MCF 10A (cell line): Measurements from ENCODE around the gene ZNF687. TPM values are rescaled to one million over a fixed set of nuclear protein-coding genes. Genes with fewer than 3 reads are reported as not detected.

Experiments used
- BruUV-seq: library from RNA; stranded (reverse); fragments of 400-500 nt; replicated peaks from 2 replicates; lab custom pipeline; 2021; lab: Mats Ljungman, UMichigan
- CTCF ChIA-PET: fragments of 300-600 bp; sonication (Branson Sonifier 250); formaldehyde crosslinking; extraction: SDS; loops from one replicate; lab custom pipeline; 2021; ENCODE audit warnings: antibody characterized with exemption, inconsistent platforms; lab: Yijun Ruan, JAX
- POLR2A ChIA-PET: fragments of 300-600, 350-650 bp; sonication (Branson Sonifier 250); formaldehyde crosslinking; extraction: SDS; loops from one replicate; lab custom pipeline; 2020; ENCODE audit warnings: antibody characterized with exemption, inconsistent platforms; lab: Yijun Ruan, JAX
- DNase-seq: peaks from one replicate; pipeline ENCODE4 v3.0.0-alpha.2; 2018; ENCODE audit not compliant: unreplicated experiment
- H3K27ac Mint-ChIP-seq: one replicate; pipeline ENCODE4 v1.8.0; 2022; ENCODE audit warnings: mild to moderate bottlenecking, low read depth, mixed read lengths; ENCODE audit not compliant: unreplicated experiment
- H3K27me3 Mint-ChIP-seq: one replicate; pipeline ENCODE4 v1.8.0; 2022; ENCODE audit warnings: mixed read lengths; ENCODE audit not compliant: insufficient read depth, unreplicated experiment
- H3K36me3 Mint-ChIP-seq: one replicate; pipeline ENCODE4 v1.8.0; 2022; ENCODE audit warnings: mild to moderate bottlenecking, moderate library complexity, mixed read lengths; ENCODE audit not compliant: insufficient read depth, unreplicated experiment
- H3K4me1 Mint-ChIP-seq: one replicate; pipeline ENCODE4 v1.8.0; 2022; ENCODE audit warnings: mixed read lengths; ENCODE audit not compliant: insufficient read depth, unreplicated experiment
- H3K4me3 Mint-ChIP-seq: one replicate; pipeline ENCODE4 v1.8.0; 2022; ENCODE audit warnings: mild to moderate bottlenecking, moderate library complexity, mixed read lengths; ENCODE audit not compliant: unreplicated experiment
- H3K9me3 Mint-ChIP-seq: one replicate; pipeline ENCODE4 v1.8.0; 2022; ENCODE audit warnings: mixed read lengths; ENCODE audit not compliant: unreplicated experiment
- intact Hi-C: fragments of 100-400 bp; cut with micrococcal nuclease; formaldehyde crosslinking; loops from 2 replicates; pipeline ENCODE4 v1.14.1; 2022
- total RNA-seq: library from RNA; stranded (reverse); gene quantifications from 2 replicates; pipeline ENCODE4 v1.2.3, GENCODE V29; 2022
- TF ChIP-seq, protein P1 (sequence below): fragments of 200-600 bp; IDR thresholded peaks from one replicate; pipeline ENCODE4 v1.8.0; 2022; ENCODE audit warnings: antibody characterized with exemption, mild to moderate bottlenecking; ENCODE audit not compliant: unreplicated experiment

The ZNF687 gene
- total RNA-seq, 1 experiment from 2014 or later, result 26.3 TPM

DNA sequence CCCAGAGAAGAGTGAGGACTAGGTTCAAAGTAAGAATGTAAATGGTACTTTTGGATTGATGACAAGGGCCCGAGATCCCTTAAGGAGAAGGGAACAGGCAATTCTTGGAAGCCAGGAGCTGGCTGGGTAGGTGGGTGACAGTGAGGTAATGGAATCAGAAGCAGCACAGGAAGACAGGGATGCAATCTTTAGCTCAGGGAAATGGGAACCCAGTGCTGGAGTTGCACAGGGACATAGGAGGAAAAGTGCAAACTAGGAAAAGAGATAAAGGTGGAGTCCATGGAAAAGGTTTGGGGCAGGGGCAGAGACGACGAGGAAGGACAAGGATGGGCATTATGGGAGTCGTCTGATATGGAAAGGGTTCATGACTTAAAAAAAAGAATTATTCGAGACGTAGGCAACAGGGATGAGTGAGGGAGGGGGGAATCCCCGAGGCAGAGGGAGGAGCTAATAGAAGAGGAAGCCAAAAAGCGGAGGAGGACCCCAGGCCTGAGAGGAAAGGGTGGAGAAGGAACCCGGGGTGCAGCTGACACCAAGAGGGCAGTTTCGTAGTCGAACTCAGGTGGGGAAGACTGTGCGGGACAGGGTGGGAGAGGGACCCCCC lies 44.6 kb downstream of the ZNF687 start:
- no TSS peak for BruUV-seq
- TF ChIP-seq, protein P1, sequence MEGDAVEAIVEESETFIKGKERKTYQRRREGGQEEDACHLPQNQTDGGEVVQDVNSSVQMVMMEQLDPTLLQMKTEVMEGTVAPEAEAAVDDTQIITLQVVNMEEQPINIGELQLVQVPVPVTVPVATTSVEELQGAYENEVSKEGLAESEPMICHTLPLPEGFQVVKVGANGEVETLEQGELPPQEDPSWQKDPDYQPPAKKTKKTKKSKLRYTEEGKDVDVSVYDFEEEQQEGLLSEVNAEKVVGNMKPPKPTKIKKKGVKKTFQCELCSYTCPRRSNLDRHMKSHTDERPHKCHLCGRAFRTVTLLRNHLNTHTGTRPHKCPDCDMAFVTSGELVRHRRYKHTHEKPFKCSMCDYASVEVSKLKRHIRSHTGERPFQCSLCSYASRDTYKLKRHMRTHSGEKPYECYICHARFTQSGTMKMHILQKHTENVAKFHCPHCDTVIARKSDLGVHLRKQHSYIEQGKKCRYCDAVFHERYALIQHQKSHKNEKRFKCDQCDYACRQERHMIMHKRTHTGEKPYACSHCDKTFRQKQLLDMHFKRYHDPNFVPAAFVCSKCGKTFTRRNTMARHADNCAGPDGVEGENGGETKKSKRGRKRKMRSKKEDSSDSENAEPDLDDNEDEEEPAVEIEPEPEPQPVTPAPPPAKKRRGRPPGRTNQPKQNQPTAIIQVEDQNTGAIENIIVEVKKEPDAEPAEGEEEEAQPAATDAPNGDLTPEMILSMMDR, result no peak
- CTCF ChIA-PET, result interaction anchor here (0.7 to 13.3 kb wide), 10 partner anchors 10 to 227 kb away, joined by 3 to 214 read pairs (median 4); partner anchors contain the start of genes PSMB4 and ZNF687
- DNase-seq, result peak; percentile 68
- Mint-ChIP-seq H3K36me3 (peaks cover 44% of the 10 kb centered on the region), H3K9me3 (no peaks in the 10 kb centered on the region), H3K4me1 (peaks cover 36% of the 10 kb centered on the region), H3K27ac (peak overlapping the region; percentile 90), H3K27me3 (no peaks in the 10 kb centered on the region), H3K4me3 (peak overlapping the region; percentile 89)
- POLR2A ChIA-PET, result interaction anchor here (0.6 to 9.3 kb wide), 30 partner anchors 12 to 666 kb away, joined by 3 to 253 read pairs (median 9); partner anchors contain the start of genes LYSMD1, MRPL9, PIP5K1A and PSMB4
- intact Hi-C loops, result loop anchor here (1.0 to 5.0 kb wide), 3 partner anchors 15 to 129 kb away; partner anchors contain the start of genes PIP5K1A and ZNF687

DNA sequence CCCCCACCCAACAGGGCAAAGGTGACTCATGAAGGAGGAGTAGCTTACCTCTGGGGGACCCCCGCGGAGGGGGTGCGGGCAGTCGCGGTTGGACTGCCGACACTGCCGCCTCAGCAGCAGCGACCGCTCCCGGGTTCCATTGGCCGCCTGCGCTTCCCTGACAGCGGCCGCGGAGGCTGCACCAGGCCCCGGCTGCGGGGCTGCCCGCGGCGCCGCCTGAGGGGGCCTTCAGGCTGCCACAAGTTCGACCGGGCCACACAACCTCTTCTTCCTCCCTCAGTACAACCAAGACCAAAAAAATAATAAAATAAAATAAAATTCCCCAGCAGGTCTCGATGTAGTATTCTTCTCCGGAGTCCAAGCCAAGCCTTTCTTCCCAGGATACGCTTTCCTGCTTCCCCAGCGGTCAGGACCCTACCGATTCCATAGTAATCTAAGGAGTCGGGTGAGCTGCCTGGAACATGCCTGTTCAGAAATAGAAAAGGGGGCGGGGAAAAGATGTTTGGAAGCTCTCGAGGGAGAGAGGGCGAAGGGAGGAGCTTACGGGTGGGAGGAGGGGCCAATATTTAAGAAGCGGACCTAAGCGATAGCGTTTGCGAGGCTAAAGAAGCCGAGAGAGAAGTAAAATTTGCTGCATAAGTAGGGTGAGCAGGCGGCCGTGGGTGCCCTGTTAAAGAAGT lies 45.3 kb downstream of the ZNF687 start, which contains the start of gene PI4KB:
TSS of gene PI4KB (minus strand) at position 194 of the 680 bp plus-strand sequence. CDS start 10,935 bp downstream, outside the sequence.
- no TSS peak for BruUV-seq
- intact Hi-C loops, result loop anchor here (1.0 to 5.0 kb wide), 3 partner anchors 16 to 130 kb away; partner anchors contain the start of genes PIP5K1A and ZNF687
- POLR2A ChIA-PET, result interaction anchor here (0.7 to 9.3 kb wide), 38 partner anchors 7 to 665 kb away, joined by 3 to 253 read pairs (median 6); partner anchors contain the start of genes LYSMD1, MRPL9, PIP5K1A and PSMB4
- no peaks in the 10 kb centered on the region for H3K9me3 Mint-ChIP-seq
- TF ChIP-seq, protein P1, result no peak
- H3K27ac Mint-ChIP-seq, result peak within 1 kb of the TSS; percentile 90
- H3K4me1 Mint-ChIP-seq, result peaks cover 36% of the 10 kb centered on the region
- CTCF ChIA-PET, result interaction anchor here (0.6 to 13.3 kb wide), 13 partner anchors 11 to 156 kb away, joined by 3 to 214 read pairs (median 4); partner anchors contain the start of genes PSMB4 and ZNF687
- no peaks in the 10 kb centered on the region for H3K27me3 Mint-ChIP-seq
- DNase-seq, result peak; percentile 100
- peaks cover 38% of the 10 kb centered on the region for H3K36me3 Mint-ChIP-seq
- peak within 1 kb of the TSS; percentile 89 for H3K4me3 Mint-ChIP-seq

DNA sequence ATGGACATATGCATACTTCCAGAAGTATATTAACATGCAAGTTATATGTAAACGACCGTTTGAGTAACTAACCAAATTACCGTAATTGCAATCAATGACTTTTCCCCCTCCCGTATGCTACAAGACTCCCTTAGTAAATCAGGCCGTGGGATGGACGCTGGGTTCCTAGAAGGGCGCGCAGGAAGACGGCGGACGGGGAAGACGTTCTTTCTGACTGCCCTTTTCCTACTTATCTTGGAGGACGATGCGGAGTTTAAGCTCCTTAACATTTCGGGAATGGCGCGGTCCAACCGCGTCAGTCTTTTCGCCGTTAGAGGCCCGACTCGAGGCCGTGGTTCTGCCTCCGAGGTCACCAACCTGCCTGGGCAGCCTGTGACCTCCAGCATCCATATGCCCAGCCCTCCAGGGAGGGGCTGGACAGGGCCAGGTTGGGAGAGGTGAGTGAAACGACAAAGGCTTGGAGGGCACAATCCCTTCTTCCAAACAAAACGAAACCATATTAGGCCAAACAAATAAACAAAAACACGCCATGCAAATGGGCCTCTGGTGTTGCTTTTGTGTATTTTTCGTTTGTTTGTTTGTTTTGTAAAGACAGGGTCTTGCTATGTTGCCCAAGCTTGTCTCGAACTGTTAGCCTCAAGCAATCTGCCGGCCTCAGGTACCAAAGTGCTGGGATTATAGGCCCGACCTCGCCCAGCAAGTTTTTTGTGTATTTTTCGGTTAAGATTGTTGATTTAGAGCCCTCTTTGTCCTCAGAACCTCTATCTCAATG lies 46.0 kb downstream of the ZNF687 start:
- Mint-ChIP-seq H3K4me1 (peaks cover 36% of the 10 kb centered on the region), H3K36me3 (peaks cover 31% of the 10 kb centered on the region), H3K9me3 (no peaks in the 10 kb centered on the region), H3K27ac (peak overlapping the region; percentile 90), H3K4me3 (peak overlapping the region; percentile 89), H3K27me3 (no peaks in the 10 kb centered on the region)
- intact Hi-C loops, result loop anchor here (1.0 to 5.0 kb wide), 4 partner anchors 13 to 131 kb away; partner anchors contain the start of genes PIP5K1A and ZNF687
- CTCF ChIA-PET, result interaction anchor here (0.6 to 13.3 kb wide), 11 partner anchors 11 to 75 kb away, joined by 3 to 214 read pairs (median 4); partner anchors contain the start of genes PSMB4 and ZNF687
- peak; percentile 17 for DNase-seq
- POLR2A ChIA-PET, result interaction anchor here (0.7 to 9.3 kb wide), 34 partner anchors 8 to 664 kb away, joined by 3 to 253 read pairs (median 8); partner anchors contain the start of genes MRPL9, PIP5K1A, PSMB4 and PSMD4
- TF ChIP-seq, protein P1, result no peak
- TSS peak; percentile 83 for BruUV-seq
